Measurements from ENCODE around the gene TGFBR3. TPM values are rescaled to one million over a fixed set of nuclear protein-coding genes. Genes with fewer than 3 reads are reported as not detected.

TGFBR3 gene
- total RNA-seq, 1 donor from 2014 or later = 4.9 TPM

DNA sequence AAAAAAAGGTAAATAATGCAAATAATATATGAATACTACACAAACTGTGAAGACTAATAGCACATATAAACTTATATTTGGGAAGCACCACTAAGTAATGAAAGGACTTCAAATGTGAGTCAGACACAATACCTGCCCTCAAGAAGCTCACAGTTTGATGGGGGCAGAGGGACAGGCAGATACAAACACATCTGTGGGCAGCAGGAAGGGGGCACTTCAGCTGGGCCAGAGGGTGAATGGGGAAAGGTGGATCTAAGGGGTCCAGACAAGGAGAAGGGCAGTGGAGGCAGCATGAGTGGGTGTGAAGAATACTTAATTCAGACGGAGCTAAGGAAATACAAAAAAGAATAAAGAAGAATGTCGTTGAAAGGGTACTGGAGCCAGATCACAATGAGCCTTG is 114.2 kb downstream of the TGFBR3 start:
- Mint-ChIP-seq H3K27ac (peak overlapping the region; percentile 51), H3K9me3 (ENCODE audit: low read depth) (peaks cover 7% of the 10 kb centered on the region)

DNA sequence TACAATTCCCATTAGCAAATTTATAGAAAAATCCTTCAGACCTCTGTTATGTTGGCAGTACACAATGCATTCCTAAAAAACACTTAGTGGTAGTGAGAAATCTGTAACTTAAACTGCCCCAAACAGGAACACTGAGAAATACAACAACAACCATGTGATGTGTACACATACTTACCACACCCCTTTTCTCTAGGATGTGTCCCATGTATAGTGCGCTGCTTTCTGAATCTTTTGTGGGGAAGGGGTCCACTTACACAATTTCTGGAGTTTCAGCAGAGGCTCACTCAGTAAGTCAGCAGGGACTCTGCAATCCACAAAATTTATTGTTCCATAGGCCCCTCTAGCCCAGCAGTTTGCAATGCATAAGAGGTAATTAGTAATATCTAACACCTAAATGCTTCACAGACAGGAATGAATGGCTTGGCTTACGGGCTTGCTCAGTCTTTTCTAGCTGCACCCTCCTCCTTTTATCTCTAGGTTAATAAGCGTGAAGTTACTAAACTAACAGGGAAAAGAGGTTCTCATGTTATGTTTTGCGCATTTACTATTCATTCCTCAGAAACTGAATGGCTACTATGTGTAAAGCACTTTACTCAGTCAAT is 115.2 kb downstream of the TGFBR3 start:
- H3K27ac Mint-ChIP-seq = no peak overlapping the region

More for the DNA sequence above, 114.2 kb downstream of the TGFBR3 start:
- H3K4me3 Mint-ChIP-seq (ENCODE audit: low read depth) = no peak overlapping the region
- peaks cover 3% of the 10 kb centered on the region for H3K27me3 Mint-ChIP-seq
- DNase-seq (ENCODE audit: low spot score, unreplicated experiment) = no peak
- peaks cover 14% of the 10 kb centered on the region for H3K4me1 Mint-ChIP-seq (ENCODE audit: low read depth)
- H3K36me3 Mint-ChIP-seq (ENCODE audit: insufficient read depth) = peaks cover 2% of the 10 kb centered on the region
- TF ChIP-seq, protein P1, sequence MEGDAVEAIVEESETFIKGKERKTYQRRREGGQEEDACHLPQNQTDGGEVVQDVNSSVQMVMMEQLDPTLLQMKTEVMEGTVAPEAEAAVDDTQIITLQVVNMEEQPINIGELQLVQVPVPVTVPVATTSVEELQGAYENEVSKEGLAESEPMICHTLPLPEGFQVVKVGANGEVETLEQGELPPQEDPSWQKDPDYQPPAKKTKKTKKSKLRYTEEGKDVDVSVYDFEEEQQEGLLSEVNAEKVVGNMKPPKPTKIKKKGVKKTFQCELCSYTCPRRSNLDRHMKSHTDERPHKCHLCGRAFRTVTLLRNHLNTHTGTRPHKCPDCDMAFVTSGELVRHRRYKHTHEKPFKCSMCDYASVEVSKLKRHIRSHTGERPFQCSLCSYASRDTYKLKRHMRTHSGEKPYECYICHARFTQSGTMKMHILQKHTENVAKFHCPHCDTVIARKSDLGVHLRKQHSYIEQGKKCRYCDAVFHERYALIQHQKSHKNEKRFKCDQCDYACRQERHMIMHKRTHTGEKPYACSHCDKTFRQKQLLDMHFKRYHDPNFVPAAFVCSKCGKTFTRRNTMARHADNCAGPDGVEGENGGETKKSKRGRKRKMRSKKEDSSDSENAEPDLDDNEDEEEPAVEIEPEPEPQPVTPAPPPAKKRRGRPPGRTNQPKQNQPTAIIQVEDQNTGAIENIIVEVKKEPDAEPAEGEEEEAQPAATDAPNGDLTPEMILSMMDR (IDR thresholded peaks at IDR 0.05; ENCODE audit: unreplicated experiment) = no peak

DNA sequence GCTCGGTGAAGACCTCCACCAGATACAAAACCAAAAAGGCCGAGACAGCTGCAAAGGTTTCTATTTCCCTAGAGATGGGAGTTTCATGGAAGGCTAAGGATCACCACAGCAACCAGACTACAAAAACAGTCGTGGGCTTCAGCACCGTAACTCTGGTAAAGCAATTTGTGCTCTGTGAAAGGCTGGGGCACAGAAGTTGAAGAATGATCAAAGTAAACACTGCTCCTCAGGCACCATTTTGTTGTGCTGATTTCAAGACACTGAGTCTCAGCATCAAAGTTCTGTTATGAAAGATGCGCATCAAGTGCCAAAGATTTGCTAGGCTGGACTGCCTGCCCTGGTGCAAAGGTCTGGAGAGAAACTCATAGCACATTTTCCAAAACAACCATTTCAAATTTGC is 116.2 kb downstream of the TGFBR3 start:
- H3K9me3 Mint-ChIP-seq (ENCODE audit: low read depth) = peaks cover 3% of the 10 kb centered on the region
- TF ChIP-seq, protein P1 (IDR thresholded peaks at IDR 0.05; ENCODE audit: unreplicated experiment) = no peak
- H3K27ac Mint-ChIP-seq = no peak overlapping the region
- H3K4me1 Mint-ChIP-seq (ENCODE audit: low read depth) = peaks cover 23% of the 10 kb centered on the region
- no peaks in the 10 kb centered on the region for H3K27me3 Mint-ChIP-seq
- no peak for DNase-seq (ENCODE audit: low spot score, unreplicated experiment)
- peaks cover 2% of the 10 kb centered on the region for H3K36me3 Mint-ChIP-seq (ENCODE audit: insufficient read depth)
- H3K4me3 Mint-ChIP-seq (ENCODE audit: low read depth) = no peak overlapping the region

More for the DNA sequence above, 115.2 kb downstream of the TGFBR3 start:
- H3K36me3 Mint-ChIP-seq (ENCODE audit: insufficient read depth) = peaks cover 2% of the 10 kb centered on the region
- peaks cover 7% of the 10 kb centered on the region for H3K9me3 Mint-ChIP-seq (ENCODE audit: low read depth)
- H3K4me3 Mint-ChIP-seq (ENCODE audit: low read depth) = no peak overlapping the region
- DNase-seq (ENCODE audit: low spot score, unreplicated experiment) = no peak
- peaks cover 16% of the 10 kb centered on the region for H3K4me1 Mint-ChIP-seq (ENCODE audit: low read depth)
- TF ChIP-seq, protein P1 (IDR thresholded peaks at IDR 0.05; ENCODE audit: unreplicated experiment) = no peak
- H3K27me3 Mint-ChIP-seq = peaks cover 3% of the 10 kb centered on the region

DNA sequence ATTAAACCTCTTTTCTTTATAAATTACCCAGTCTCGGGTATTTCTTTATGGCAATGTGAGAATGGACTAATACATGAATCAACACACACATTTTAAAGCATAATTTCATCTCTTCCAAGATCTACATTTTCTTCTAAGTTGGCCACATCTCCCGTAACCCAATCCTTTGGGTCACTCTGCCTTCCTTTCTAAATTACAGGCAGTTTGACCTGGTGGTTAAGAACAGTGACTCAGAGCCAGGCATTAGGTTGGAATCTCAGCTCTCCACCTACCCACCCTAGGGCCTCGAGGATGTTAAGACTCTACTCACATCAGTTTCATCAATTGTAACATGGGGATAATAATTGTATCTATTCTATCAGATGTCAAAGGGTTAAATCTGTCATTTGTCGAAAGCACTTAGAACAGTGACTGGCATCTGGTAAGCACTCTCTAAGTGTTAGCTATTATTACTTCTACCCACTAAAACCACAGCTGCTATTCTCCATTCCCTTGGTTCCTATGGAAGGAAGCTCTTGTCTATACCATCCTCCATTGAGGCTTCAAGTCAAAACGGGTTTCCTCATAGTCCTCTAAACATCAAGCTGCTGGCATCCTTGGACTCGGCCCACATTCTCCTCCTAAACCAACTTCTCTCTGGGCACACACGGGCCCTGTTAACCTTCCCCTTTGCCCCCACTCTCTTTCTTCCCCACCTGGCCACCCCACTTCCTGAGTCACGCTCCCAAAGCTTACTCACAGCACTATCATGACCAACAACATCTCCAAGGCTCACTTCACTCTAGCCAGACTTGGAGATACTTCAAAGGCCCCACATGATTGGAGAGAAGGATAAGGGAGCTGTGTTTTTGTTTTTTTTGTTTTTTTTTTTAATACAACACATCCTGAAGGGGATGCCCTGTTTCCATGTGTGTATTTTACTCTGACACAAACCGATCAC is 116.9 kb downstream of the TGFBR3 start:
- peaks cover 2% of the 10 kb centered on the region for H3K36me3 Mint-ChIP-seq (ENCODE audit: insufficient read depth)
- H3K27me3 Mint-ChIP-seq = no peaks in the 10 kb centered on the region
- no peak for DNase-seq (ENCODE audit: low spot score, unreplicated experiment)
- H3K4me3 Mint-ChIP-seq (ENCODE audit: low read depth) = no peak overlapping the region
- TF ChIP-seq, protein P1 (IDR thresholded peaks at IDR 0.05; ENCODE audit: unreplicated experiment) = no peak
- peaks cover 29% of the 10 kb centered on the region for H3K4me1 Mint-ChIP-seq (ENCODE audit: low read depth)
- H3K9me3 Mint-ChIP-seq (ENCODE audit: low read depth) = peaks cover 3% of the 10 kb centered on the region
- H3K27ac Mint-ChIP-seq = peak overlapping the region; percentile 25

DNA sequence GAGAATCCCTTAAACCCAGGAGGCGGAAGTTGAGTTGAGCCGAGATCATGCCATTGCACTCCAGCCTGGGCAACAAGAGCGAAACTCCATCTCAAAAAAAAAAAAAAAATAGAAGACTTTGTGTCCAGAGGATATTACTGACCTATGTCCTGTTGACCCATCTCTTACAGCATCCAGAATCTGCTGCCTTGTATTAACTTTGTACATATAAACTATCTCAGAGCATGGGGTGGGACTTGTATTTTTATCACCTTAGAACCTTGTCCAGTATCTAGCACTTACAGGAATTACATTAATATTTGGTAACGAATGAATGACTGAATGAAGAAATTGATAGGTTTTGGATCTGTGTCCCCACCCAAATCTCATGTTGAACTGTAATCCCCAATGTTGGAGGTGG is 117.8 kb downstream of the TGFBR3 start:
- H3K4me1 Mint-ChIP-seq (ENCODE audit: low read depth) = peaks cover 30% of the 10 kb centered on the region

More for the DNA sequence above, 117.8 kb downstream of the TGFBR3 start:
- TF ChIP-seq, protein P1 (IDR thresholded peaks at IDR 0.05; ENCODE audit: unreplicated experiment) = no peak
- Mint-ChIP-seq H3K27ac (no peak overlapping the region), H3K4me3 (ENCODE audit: low read depth) (no peak overlapping the region), H3K27me3 (no peaks in the 10 kb centered on the region), H3K36me3 (ENCODE audit: insufficient read depth) (peaks cover 2% of the 10 kb centered on the region), H3K9me3 (ENCODE audit: low read depth) (peaks cover 3% of the 10 kb centered on the region)
- DNase-seq (ENCODE audit: low spot score, unreplicated experiment) = no peak

All from progenitor cell of endocrine pancreas (in vitro differentiated cells).